Measurements from ENCODE around the gene HIPK2.

DNA sequence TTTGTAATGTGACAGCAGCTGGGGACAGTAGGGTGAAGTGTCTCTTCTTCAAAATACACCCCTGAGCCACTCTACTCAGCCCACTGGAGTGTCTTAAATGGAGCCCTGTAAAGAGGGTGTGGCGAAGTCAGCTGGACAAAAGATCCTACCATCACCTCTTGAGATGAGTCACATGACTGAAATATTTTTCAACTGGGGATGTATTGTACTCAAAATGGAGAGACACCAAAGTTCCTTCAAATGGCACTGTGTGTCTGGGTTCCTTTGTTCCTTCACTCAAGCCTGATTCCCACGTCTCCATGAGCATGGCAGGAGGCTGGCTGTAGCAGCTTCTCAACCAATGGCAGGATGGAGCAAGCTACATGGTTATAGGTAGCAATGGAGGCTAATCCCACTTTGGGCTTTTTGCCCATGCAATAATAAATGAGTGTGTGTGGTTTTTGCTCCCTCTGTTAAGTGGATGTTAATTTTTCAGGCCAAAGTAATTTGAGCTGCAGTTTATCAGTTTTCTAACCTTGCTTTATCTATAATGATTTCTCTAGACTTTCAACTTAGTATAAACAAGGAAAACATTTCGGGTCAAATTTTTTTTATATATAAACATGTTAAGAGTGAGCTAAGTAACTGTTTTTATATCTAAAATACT, 186.1 kb downstream of the HIPK2 start:
- TF ChIP-seq POLR2A (IDR thresholded peaks at IDR 0.05; ENCODE audit: low read depth), result no peak
- TF ChIP-seq, protein P1, sequence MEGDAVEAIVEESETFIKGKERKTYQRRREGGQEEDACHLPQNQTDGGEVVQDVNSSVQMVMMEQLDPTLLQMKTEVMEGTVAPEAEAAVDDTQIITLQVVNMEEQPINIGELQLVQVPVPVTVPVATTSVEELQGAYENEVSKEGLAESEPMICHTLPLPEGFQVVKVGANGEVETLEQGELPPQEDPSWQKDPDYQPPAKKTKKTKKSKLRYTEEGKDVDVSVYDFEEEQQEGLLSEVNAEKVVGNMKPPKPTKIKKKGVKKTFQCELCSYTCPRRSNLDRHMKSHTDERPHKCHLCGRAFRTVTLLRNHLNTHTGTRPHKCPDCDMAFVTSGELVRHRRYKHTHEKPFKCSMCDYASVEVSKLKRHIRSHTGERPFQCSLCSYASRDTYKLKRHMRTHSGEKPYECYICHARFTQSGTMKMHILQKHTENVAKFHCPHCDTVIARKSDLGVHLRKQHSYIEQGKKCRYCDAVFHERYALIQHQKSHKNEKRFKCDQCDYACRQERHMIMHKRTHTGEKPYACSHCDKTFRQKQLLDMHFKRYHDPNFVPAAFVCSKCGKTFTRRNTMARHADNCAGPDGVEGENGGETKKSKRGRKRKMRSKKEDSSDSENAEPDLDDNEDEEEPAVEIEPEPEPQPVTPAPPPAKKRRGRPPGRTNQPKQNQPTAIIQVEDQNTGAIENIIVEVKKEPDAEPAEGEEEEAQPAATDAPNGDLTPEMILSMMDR (IDR thresholded peaks at IDR 0.05), result no peak
- no peak for TF ChIP-seq EP300 (IDR thresholded peaks at IDR 0.05)
- TF ChIP-seq POLR2AphosphoS5 (IDR thresholded peaks at IDR 0.05), result no peak
